ENCODE results near the gene RAB11FIP5.
"Not testable (repeated sequence)": the region's sequence is repeated elsewhere in the genome, so short reads cannot be mapped to it uniquely, and the experiment has no call there.

The RAB11FIP5 gene

GRCh38 chr2:73112913-73113854 is at the start of gene RAB11FIP5:
Gene RAB11FIP5 (minus strand): TSS chr2:73112948. CDS start chr2:73112777, 171 bp downstream.
- DNase-seq (ENCODE audit: low read depth), result no peak

GRCh38 chr2:73156539-73157124 is 43.9 kb upstream of the RAB11FIP5 start:
- DNase-seq (ENCODE audit: low read depth), result no peak

- DNase-seq (ENCODE audit: low read depth), result no peak
These were observed 30.2 kb upstream of the RAB11FIP5 start for GRCh38 chr2:73142937-73143336.

- DNase-seq (ENCODE audit: low read depth), result no peak
These were observed 29.1 kb upstream of the RAB11FIP5 start for GRCh38 chr2:73141896-73142295.

GRCh38 chr2:73135236-73135635 is 22.5 kb upstream of the RAB11FIP5 start:
- DNase-seq (ENCODE audit: low read depth), result no peak

- no peak for DNase-seq (ENCODE audit: low read depth)
These were observed 21.7 kb upstream of the RAB11FIP5 start for GRCh38 chr2:73134471-73134870.

- DNase-seq (ENCODE audit: low read depth), result no peak
These were observed 20.9 kb upstream of the RAB11FIP5 start for GRCh38 chr2:73133566-73134197.

- no peak for DNase-seq (ENCODE audit: low read depth)
These were observed 19.1 kb upstream of the RAB11FIP5 start for GRCh38 chr2:73131807-73132206.

- DNase-seq (ENCODE audit: low read depth), result no peak
These were observed 18.0 kb upstream of the RAB11FIP5 start for GRCh38 chr2:73130790-73131189.

GRCh38 chr2:73128841-73129535 is 16.2 kb upstream of the RAB11FIP5 start:
- DNase-seq (ENCODE audit: low read depth), result no peak

- no peak for DNase-seq (ENCODE audit: low read depth)
These were observed 9.8 kb upstream of the RAB11FIP5 start for GRCh38 chr2:73122536-73122935.

GRCh38 chr2:73119611-73120239 is 7.0 kb upstream of the RAB11FIP5 start:
- not testable (repeated sequence) for DNase-seq (ENCODE audit: low read depth)

GRCh38 chr2:73117441-73117840 is 4.7 kb upstream of the RAB11FIP5 start:
- no peak for DNase-seq (ENCODE audit: low read depth)

- DNase-seq (ENCODE audit: low read depth), result no peak
These were observed 3.6 kb upstream of the RAB11FIP5 start for GRCh38 chr2:73116182-73116960.

- DNase-seq (ENCODE audit: low read depth), result no peak
These were observed 1.6 kb upstream of the RAB11FIP5 start for GRCh38 chr2:73114273-73114867.

GRCh38 chr2:73112026-73112912 is 479 bp downstream of the RAB11FIP5 start:
- DNase-seq (ENCODE audit: low read depth), result no peak

- DNase-seq (ENCODE audit: low read depth), result no peak
These were observed 1.4 kb downstream of the RAB11FIP5 start for GRCh38 chr2:73111073-73112025.
